K562 (cell line): ENCODE measurements around the gene UMODL1. TPM values are rescaled to one million over a fixed set of nuclear protein-coding genes. Genes with fewer than 3 reads are reported as not detected.

Experiments used
- ATAC-seq: fragments of 200-7000 bp; cut with Tn5 transposase; 3 replicates; pipeline ENCODE4 v1.9.1; 2020; ENCODE audit warnings: moderate library complexity
- BruUV-seq: library from RNA; stranded (reverse); fragments of 400-500 nt; replicated peaks from 2 replicates; lab custom pipeline; 2021; lab: Mats Ljungman, UMichigan
- CTCF ChIA-PET: fragments of 300-600 bp; formaldehyde crosslinking; extraction: SDS; loops from one replicate; lab custom pipeline; 2021; ENCODE audit warnings: low intra/inter-chr PET ratio; lab: Yijun Ruan, JAX
- POLR2A ChIA-PET: fragments of 300-600, 350-650 bp; sonication (Branson Sonifier 250); formaldehyde crosslinking; extraction: SDS; loops from one replicate; lab custom pipeline; 2021; ENCODE audit warnings: antibody characterized with exemption, inconsistent platforms; lab: Yijun Ruan, JAX
- DNase-seq, 4 experiments: peaks; one replicate each; pipeline versions ENCODE4 v3.0.0 to v3.0.0-alpha.2; 2011 to 2018; ENCODE audit warnings: low spot score in 3 of 4, mixed read lengths in 3 of 4; ENCODE audit errors: extremely low read depth in 1 of 4
- FAIRE-seq: peaks from 2 replicates; lab custom pipeline; 2011; peaks lifted over from hg19 to GRCh38; lab: Jason Lieb, UNC
- H2AFZ ChIP-seq: 2 replicates; pipeline ENCODE4 v1.6.0; 2011; ENCODE audit warnings: low read depth, low read length, control low read depth, inconsistent platforms
- H3K27ac ChIP-seq: fragments of 200-600 bp; 3 replicates; pipeline ENCODE4 v1.8.0; 2011; ENCODE audit warnings: low read depth, mild to moderate bottlenecking, control low read depth, inconsistent platforms, low read length, moderate library complexity, mixed read lengths; ENCODE audit errors: extremely low read depth
- H3K27me3 ChIP-seq, 2 experiments: fragments of 300-600 bp in 1 of 2; 2 replicates in 1 of 2; 3 replicates in 1 of 2; pipeline versions ENCODE4 v1.6.0 to v1.8.0; 2011; ENCODE audit warnings: inconsistent platforms in 2 of 2, low read length in 2 of 2, mild to moderate bottlenecking in 1 of 2, mixed read lengths in 1 of 2, moderate library complexity in 1 of 2; ENCODE audit not compliant: control insufficient read depth in 2 of 2, insufficient read depth in 2 of 2
- H3K36me3 ChIP-seq: fragments of 300-600 bp; 3 replicates; pipeline ENCODE4 v1.8.0; 2011; ENCODE audit warnings: mild to moderate bottlenecking, low read length, inconsistent platforms; ENCODE audit not compliant: control insufficient read depth, insufficient read depth
- H3K4me1 ChIP-seq, 2 experiments: fragments of 200-600 bp in 1 of 2; replicated peaks in 1 of 2; 2 replicates in 1 of 2; 3 replicates in 1 of 2; pipeline versions ENCODE4 v1.5.1 to v1.8.0; 2011; ENCODE audit warnings: inconsistent platforms in 2 of 2, low read length in 2 of 2, mild to moderate bottlenecking in 1 of 2, mixed read lengths in 1 of 2, moderate library complexity in 1 of 2; ENCODE audit not compliant: control insufficient read depth in 2 of 2, insufficient read depth in 2 of 2
- H3K4me2 ChIP-seq: 2 replicates; pipeline ENCODE4 v1.6.1; 2011; ENCODE audit warnings: low read length, control low read depth, inconsistent platforms, mixed read lengths; ENCODE audit not compliant: insufficient read depth
- H3K4me3 ChIP-seq: fragments of 200-600 bp; sonication (generic), shearing (Covaris generic); 2 replicates; pipeline ENCODE4 v1.5.1; 2016; ENCODE audit warnings: control low read depth, inconsistent platforms
- H3K79me2 ChIP-seq: fragments of 200-600 bp; 3 replicates; pipeline ENCODE4 v1.8.0; 2011; ENCODE audit warnings: low read length, inconsistent platforms; ENCODE audit not compliant: control insufficient read depth, insufficient read depth
- H3K9ac ChIP-seq, 2 experiments: 2 replicates each; pipeline versions ENCODE4 v1.6.0 to v1.6.1; 2011; ENCODE audit warnings: low read depth in 2 of 2, low read length in 2 of 2, control low read depth in 1 of 2, inconsistent platforms in 1 of 2, mild to moderate bottlenecking in 1 of 2, mixed read lengths in 1 of 2; ENCODE audit not compliant: insufficient read depth in 1 of 2
- H3K9me1 ChIP-seq: one replicate; pipeline ENCODE4 v1.6.0; 2011; ENCODE audit warnings: inconsistent platforms, mild to moderate bottlenecking, low read length, moderate library complexity; ENCODE audit not compliant: control insufficient read depth, insufficient read depth
- H3K9me3 ChIP-seq: replicated peaks from 2 replicates; pipeline ENCODE4 v1.5.1; 2011; ENCODE audit warnings: low read depth, low read length, inconsistent platforms; ENCODE audit not compliant: control insufficient read depth, insufficient read depth
- H4K20me1 ChIP-seq: replicated peaks from 2 replicates; pipeline ENCODE4 v1.6.1; 2011; ENCODE audit warnings: low read length, inconsistent platforms, mixed read lengths; ENCODE audit not compliant: control insufficient read depth, insufficient read depth
- AFF4 ChIP-seq: sonication (generic); formaldehyde crosslinking; IDR thresholded peaks from 2 replicates; pipeline ENCODE4 v1.8.0; 2023; ENCODE audit warnings: mild to moderate bottlenecking, missing genetic modification reagents
- DLX4 ChIP-seq: fragments of 250-450 bp; sonication (Bioruptor Pico); IDR thresholded peaks from 2 replicates; pipeline ENCODE4 v1.6.1; 2021; ENCODE audit warnings: mild to moderate bottlenecking
- MCM7 ChIP-seq, 2 experiments: fragments of 450-650 bp; IDR thresholded peaks; 2 replicates each; pipeline ENCODE4 v1.6.1; 2016 to 2018
- SMAD1 ChIP-seq: fragments of 150-350 bp; IDR thresholded peaks from 2 replicates; pipeline ENCODE4 v1.6.1; 2014; ENCODE audit warnings: low read length, low read depth; ENCODE audit not compliant: partially characterized antibody
- ZKSCAN8 ChIP-seq: fragments of 200-800 bp; sonication (Bioruptor generic); IDR thresholded peaks from 2 replicates; pipeline ENCODE4 v1.6.1; 2016; ENCODE audit warnings: missing genetic modification characterization, missing compliant biosample characterization
- WGBS: fragments of 100-300 bp; shearing (Covaris generic); methylation state at CpG from one replicate; pipeline ENCODE4 v1.1.6; 2016; ENCODE audit warnings: low coverage, mixed read lengths; ENCODE audit not compliant: insufficient coverage; ENCODE audit errors: missing lambda C conversion rate; 5-methylcytosine and 5-hydroxymethylcytosine counted together
- in situ Hi-C: fragments of 300-500 bp; cut with MboI; formaldehyde crosslinking; loops from 4 replicates; pipeline ENCODE4 v1.15.0; 2018; ENCODE audit warnings: inconsistent platforms, mixed read lengths
- intact Hi-C: fragments of 100-400 bp; cut with micrococcal nuclease; formaldehyde crosslinking; loops from 2 replicates; pipeline ENCODE4 v1.14.2; 2022
- polyA plus RNA-seq, 8 experiments: library from polyadenylated mRNA; depleted of rRNA in 4 of 8; stranded (reverse) in 5 of 8; unstranded in 3 of 8; fragments of >200 nt; fragmentation: Nextera tagmentation in 2 of 8; fragmentation: Illumina TruSeq in 1 of 8; extraction: Ambion mirVana in 2 of 8; extraction: Trizol in 1 of 8; gene quantifications; 2 replicates each; pipeline versions ENCODE4 v1.2.1 to v1.2.3, GENCODE V29; 2011 to 2014; ENCODE audit warnings: inconsistent platforms in 1 of 8, missing spikeins in 1 of 8
- total RNA-seq, 7 experiments: library from RNA; depleted of rRNA in 6 of 7; stranded (reverse); fragments of >200 nt in 6 of 7; fragmentation: Illumina TruSeq in 2 of 7; extraction: Trizol in 2 of 7; gene quantifications; 2 replicates each; pipeline versions ENCODE4 v1.2.1 to v1.2.3, GENCODE V29; 2011 to 2021; ENCODE audit warnings: low replicate concordance in 1 of 7

UMODL1 gene
- total and polyA plus RNA-seq, 9 of the 15 experiments (the other 6 are each of a cell fraction or from before 2014, with no cell fraction given), result not detected

DNA sequence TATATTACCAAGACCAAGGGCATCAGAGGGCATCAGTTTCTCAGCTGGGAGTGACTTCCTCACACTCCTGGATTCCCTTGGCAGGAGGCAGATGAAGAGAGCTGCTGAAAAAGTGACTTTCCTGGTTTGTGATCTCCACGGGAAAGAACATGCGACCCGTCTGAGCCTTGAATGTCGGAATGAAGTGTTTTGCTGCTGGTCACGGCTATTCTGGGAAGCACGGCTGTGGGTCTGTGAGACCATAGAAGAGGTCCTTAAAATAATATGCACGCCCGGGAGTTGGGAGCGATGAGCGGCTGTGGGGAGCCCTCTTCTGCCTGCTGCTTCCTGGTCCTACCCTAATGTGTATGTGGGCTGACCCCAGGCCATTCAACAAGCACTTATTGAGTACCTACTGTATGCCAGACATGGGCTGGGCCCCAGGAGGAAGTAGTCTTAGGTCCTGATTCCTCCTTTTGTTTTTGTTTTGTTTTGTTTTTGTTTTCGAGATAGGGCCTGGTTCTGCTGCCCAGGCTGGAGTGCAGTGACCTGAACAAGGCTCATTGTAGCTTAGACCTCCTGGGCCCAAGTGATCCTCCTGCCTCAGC, 13.2 kb upstream of the UMODL1 start:
- DNase-seq (no peak), FAIRE-seq (no peak), ATAC-seq (no peak)
- H3K36me3 ChIP-seq, result no peaks in the 10 kb centered on the region
- peaks cover 12% of the 10 kb centered on the region; the same call in 1 of the 2 replicates for H4K20me1 ChIP-seq
- no peaks in the 10 kb centered on the region for H3K9me3 ChIP-seq
- H3K4me1 ChIP-seq, result peaks cover 0 to 12% of the 10 kb centered on the region in 2 experiments; a peak in 1 of 5 replicates
- no peak overlapping the region for H3K27ac ChIP-seq
- intact Hi-C loops (no loop called here), in situ Hi-C loops (no loop called here)
- H3K27me3 ChIP-seq, result peaks cover 78 to 95% of the 10 kb centered on the region in 2 experiments
- H2AFZ ChIP-seq, result no peak overlapping the region
- TF ChIP-seq ZKSCAN8 (peak; percentile 87; the same call in 1 of the 2 replicates), SMAD1 (no peak), AFF4 (no peak), MCM7 (IDR thresholded peaks at IDR 0.05) (no peak), DLX4 (CRISPR knock-in tag) (no peak)
- H3K79me2 ChIP-seq, result no peaks in the 10 kb centered on the region
- WGBS, result 5% methylated on average over 11 of the region's 11 CpGs
- no TSS peak for BruUV-seq
- ChIA-PET POLR2A (interaction anchor here (0.7 kb wide), 1 partner anchor 32 kb away, joined by 4 read pairs; no protein-coding TSS in a partner anchor), CTCF (no interaction called here)
- no peak overlapping the region for H3K4me2 ChIP-seq
- no peak overlapping the region for H3K4me3 ChIP-seq
- no peaks in the 10 kb centered on the region for H3K9me1 ChIP-seq
- no peak overlapping the region for H3K9ac ChIP-seq
